HepG2 (cell line): Measurements from ENCODE around the gene AGK. TPM values are rescaled to one million over a fixed set of nuclear protein-coding genes. Genes with fewer than 3 reads are reported as not detected.

Experiments used
- ATAC-seq: fragments of 200-7000 bp; cut with Tn5 transposase; 3 replicates; pipeline ENCODE4 v1.9.1; 2020; ENCODE audit warnings: mild to moderate bottlenecking, moderate library complexity
- BruUV-seq: library from RNA; stranded (reverse); fragments of 400-500 nt; replicated peaks from 2 replicates; lab custom pipeline; 2021; lab: Mats Ljungman, UMichigan
- CTCF ChIA-PET: fragments of 300-600 bp; formaldehyde crosslinking; extraction: SDS; loops from one replicate; lab custom pipeline; 2021; ENCODE audit warnings: low total read pairs, inconsistent platforms, low intra/inter-chr PET ratio; lab: Yijun Ruan, JAX
- POLR2A ChIA-PET: fragments of 350-600 bp; sonication (Branson Sonifier 250); formaldehyde crosslinking; loops from one replicate; lab custom pipeline; 2020; ENCODE audit warnings: antibody characterized with exemption, inconsistent platforms; lab: Yijun Ruan, JAX
- DNase-seq: peaks from one replicate; pipeline ENCODE4 v3.0.0-alpha.2; 2015; ENCODE audit warnings: low spot score
- FAIRE-seq: peaks from 3 replicates; lab custom pipeline; 2011; peaks lifted over from hg19 to GRCh38; lab: Jason Lieb, UNC
- H2AFZ ChIP-seq: one replicate; pipeline ENCODE4 v1.6.1; 2011; ENCODE audit warnings: low read length, inconsistent platforms
- H3K27ac ChIP-seq: fragments of 300-600 bp; 3 replicates; pipeline ENCODE4 v1.8.0; 2011; ENCODE audit warnings: mixed run types, mild to moderate bottlenecking, mixed read lengths, low read length, inconsistent platforms; ENCODE audit not compliant: insufficient read depth; ENCODE audit errors: extremely low read length
- H3K27me3 ChIP-seq, 2 experiments: fragments of 200-600 bp in 1 of 2; 2 replicates in 1 of 2; 3 replicates in 1 of 2; pipeline versions ENCODE4 v1.6.0 to v1.8.0; 2011; ENCODE audit warnings: low read length in 2 of 2, mild to moderate bottlenecking in 2 of 2, moderate library complexity in 2 of 2, inconsistent platforms in 1 of 2; ENCODE audit not compliant: insufficient read depth in 2 of 2, control insufficient read depth in 1 of 2
- H3K36me3 ChIP-seq, 2 experiments: fragments of 200-600 bp in 1 of 2; replicated peaks in 1 of 2; 2 replicates in 1 of 2; 3 replicates in 1 of 2; pipeline versions ENCODE4 v1.5.1 to v1.8.0; 2011; ENCODE audit warnings: low read length in 2 of 2, inconsistent platforms in 1 of 2; ENCODE audit not compliant: insufficient read depth in 2 of 2, control insufficient read depth in 1 of 2
- H3K4me1 ChIP-seq: 2 replicates; pipeline ENCODE4 v1.5.1; 2012; ENCODE audit warnings: low read length, inconsistent platforms; ENCODE audit not compliant: insufficient read depth
- H3K4me2 ChIP-seq: 2 replicates; pipeline ENCODE4 v1.6.0; 2011; ENCODE audit warnings: low read depth, low read length, inconsistent platforms
- H3K4me3 ChIP-seq, 3 experiments: fragments of 200-600 bp in 1 of 3; sonication (generic), shearing (Covaris generic) in 1 of 3; replicated peaks in 1 of 3; 2 replicates each; pipeline ENCODE4 v1.5.1; 2011 to 2016; ENCODE audit warnings: low read length in 3 of 3, inconsistent platforms in 2 of 3, low read depth in 2 of 3, mild to moderate bottlenecking in 2 of 3, control low read depth in 1 of 3, mixed read lengths in 1 of 3; ENCODE audit not compliant: insufficient read depth in 1 of 3
- H3K79me2 ChIP-seq: one replicate; pipeline ENCODE4 v1.6.1; 2011; ENCODE audit warnings: low read length, inconsistent platforms; ENCODE audit not compliant: insufficient read depth
- H3K9ac ChIP-seq: 2 replicates; pipeline ENCODE4 v1.6.0; 2011; ENCODE audit warnings: mild to moderate bottlenecking, low read depth, low read length, inconsistent platforms; ENCODE audit not compliant: insufficient read depth
- H3K9me3 ChIP-seq: 2 replicates; pipeline ENCODE4 v1.5.1; 2012; ENCODE audit warnings: mild to moderate bottlenecking, low read length
- H4K20me1 ChIP-seq: 2 replicates; pipeline ENCODE4 v1.6.0; 2011; ENCODE audit warnings: inconsistent platforms, mild to moderate bottlenecking, low read length, moderate library complexity; ENCODE audit not compliant: insufficient read depth
- NCOA5 ChIP-seq: sonication (generic); formaldehyde crosslinking; IDR thresholded peaks from 2 replicates; pipeline ENCODE4 v1.4.0; 2020; ENCODE audit warnings: missing genetic modification reagents
- TCF7L2 ChIP-seq: IDR thresholded peaks from 2 replicates; pipeline ENCODE4 v1.6.1; 2011; ENCODE audit warnings: mild to moderate bottlenecking, low read depth, low read length, moderate library complexity
- THAP11 ChIP-seq: IDR thresholded peaks from 2 replicates; pipeline ENCODE4 v1.6.1; 2016; ENCODE audit warnings: missing biosample characterization, missing genetic modification reagents
- ZNF234 ChIP-seq: sonication (generic); formaldehyde crosslinking; conservative IDR thresholded peaks from 2 replicates; pipeline ENCODE4 v1.5.1; 2020; ENCODE audit warnings: mild to moderate bottlenecking, missing genetic modification reagents
- ZNF556 ChIP-seq: sonication (generic); formaldehyde crosslinking; IDR thresholded peaks from 2 replicates; pipeline ENCODE4 v1.4.0; 2020; ENCODE audit warnings: mild to moderate bottlenecking, missing genetic modification reagents, borderline replicate concordance
- ZSCAN30 ChIP-seq: sonication (generic); formaldehyde crosslinking; IDR thresholded peaks from 2 replicates; pipeline ENCODE4 v1.5.0; 2020; ENCODE audit warnings: mild to moderate bottlenecking, missing genetic modification reagents
- WGBS: methylation state at CpG from one replicate; pipeline ENCODE4 v1.1.6; 2017; ENCODE audit warnings: low lambda C conversion rate; 5-methylcytosine and 5-hydroxymethylcytosine counted together
- in situ Hi-C: cut with HindIII; loops from 2 replicates; pipeline ENCODE4 v1.10.0; 2017; ENCODE audit warnings: low pct_unique_long_range_greater_than_20kb; ENCODE audit not compliant: extremely low pct_ligation_motif_present
- intact Hi-C: fragments of 100-400 bp; cut with micrococcal nuclease; formaldehyde crosslinking; loops from one replicate; pipeline ENCODE4 v1.10.0; 2022; ENCODE audit not compliant: unreplicated experiment
- polyA plus RNA-seq, 8 experiments: library from polyadenylated mRNA; depleted of rRNA in 3 of 8; stranded (reverse) in 7 of 8; unstranded in 1 of 8; fragments of >200 nt; fragmentation: Illumina TruSeq in 4 of 8; extraction: Trizol in 4 of 8; gene quantifications; 2 replicates each; pipeline versions ENCODE4 v1.2.1 to v1.2.3, GENCODE V29; 2011 to 2016; ENCODE audit warnings: low read depth in 4 of 8, missing spikeins in 1 of 8, mixed read lengths in 1 of 8; ENCODE audit not compliant: insufficient read depth in 1 of 8
- total RNA-seq, 5 experiments: library from RNA; depleted of rRNA; stranded (reverse); fragments of >200 nt; fragmentation: Illumina TruSeq; extraction: Trizol; gene quantifications; 2 replicates each; pipeline ENCODE4 v1.2.3, GENCODE V29; 2016; ENCODE audit warnings: low read depth in 1 of 5
- TF ChIP-seq, protein P1 (sequence below): sonication (generic); IDR thresholded peaks from 2 replicates; pipeline ENCODE4 v1.6.1; 2016; ENCODE audit warnings: low read depth, borderline replicate concordance

The AGK gene
- total and polyA plus RNA-seq, 2 of the 13 experiments (the other 11 are each of a cell fraction or from before 2014, with no cell fraction given): 23.7 to 30.1 TPM

- FAIRE-seq: no peak
- CTCF ChIA-PET: no interaction called here
- ATAC-seq: no peak
- BruUV-seq: no TSS peak
- no peaks in the 10 kb centered on the region for H3K36me3 ChIP-seq
- H2AFZ ChIP-seq: no peak overlapping the region
- POLR2A ChIA-PET: no interaction called here
- TF ChIP-seq ZSCAN30 (no peak), ZNF234 (CRISPR knock-in tag) (no peak), THAP11 (no peak), ZNF556 (no peak), NCOA5 (no peak), TCF7L2 (no peak)
- TF ChIP-seq, protein P1, sequence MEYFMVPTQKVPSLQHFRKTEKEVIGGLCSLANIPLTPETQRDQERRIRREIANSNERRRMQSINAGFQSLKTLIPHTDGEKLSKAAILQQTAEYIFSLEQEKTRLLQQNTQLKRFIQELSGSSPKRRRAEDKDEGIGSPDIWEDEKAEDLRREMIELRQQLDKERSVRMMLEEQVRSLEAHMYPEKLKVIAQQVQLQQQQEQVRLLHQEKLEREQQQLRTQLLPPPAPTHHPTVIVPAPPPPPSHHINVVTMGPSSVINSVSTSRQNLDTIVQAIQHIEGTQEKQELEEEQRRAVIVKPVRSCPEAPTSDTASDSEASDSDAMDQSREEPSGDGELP: no peak
- H4K20me1 ChIP-seq: 0 out of 2 replicates have a peak, but pooled peaks cover 2% of the 10 kb centered on the region
- DNase-seq: no peak
- H3K4me2 ChIP-seq: no peak overlapping the region
- no peak overlapping the region for H3K9ac ChIP-seq
- H3K9me3 ChIP-seq: no peaks in the 10 kb centered on the region
- H3K79me2 ChIP-seq: no peaks in the 10 kb centered on the region
- no peak overlapping the region for H3K27ac ChIP-seq
- intact Hi-C loops: loop anchor here (2.0 kb wide), 1 partner anchor 41 kb away; the partner anchor contains the start of gene SSBP1
- no peak overlapping the region for H3K4me3 ChIP-seq
- H3K4me1 ChIP-seq: peaks cover 39% of the 10 kb centered on the region
- no peaks in the 10 kb centered on the region for H3K27me3 ChIP-seq
- WGBS: 93% methylated on average over 10 of the region's 10 CpGs
- in situ Hi-C loops: no loop called here
Measured at GRCh38 chr7:141697211-141697871, 146.1 kb downstream of the AGK start.
